ENCODE results near the gene DEAF1. TPM values are rescaled to one million over a fixed set of nuclear protein-coding genes. Genes with fewer than 3 reads are reported as not detected.

DEAF1 gene
- total RNA-seq, 4 donors from 2014 or later: 14.8 to 42.4 (median 25.2) TPM

GRCh38 chr11:679271-680207, 15.5 kb downstream of the DEAF1 start:
- TF ChIP-seq POLR2A (IDR thresholded peaks at IDR 0.05) (no peak), CTCF (IDR thresholded peaks at IDR 0.05 in 4 of 5, conservative IDR thresholded peaks at IDR 0.05 in 1 of 5) (no peak)
- in situ Hi-C loops (cut with MboI; ENCODE audit: low sequenced_read_pairs in 4 of 4) (no loop called here), intact Hi-C loops (cut with DNase I; ENCODE audit: low total_unique reads) (no loop called here)
- Histone ChIP-seq H3K4me3 (no peak overlapping the region), H3K27ac (no peak overlapping the region), H3K36me3 (peaks cover 0 to 50% of the 10 kb centered on the region in 2 donors), H3K9me3 (no peaks in the 10 kb centered on the region), H3K27me3 (no peaks in the 10 kb centered on the region), H3K4me1 (no peaks in the 10 kb centered on the region)
- ATAC-seq (no peak), DNase-seq (no peak)

- no peaks in the 10 kb centered on the region for H3K9me3 ChIP-seq
- TF ChIP-seq POLR2A (IDR thresholded peaks at IDR 0.05) (no peak), CTCF (IDR thresholded peaks at IDR 0.05 in 4 of 5, conservative IDR thresholded peaks at IDR 0.05 in 1 of 5) (no peak)
- peaks cover 0 to 50% of the 10 kb centered on the region in 2 donors for H3K36me3 ChIP-seq
- no peak overlapping the region for H3K27ac ChIP-seq
- no peak for DNase-seq
- H3K4me1 ChIP-seq: no peaks in the 10 kb centered on the region
- H3K4me3 ChIP-seq: no peak overlapping the region
- intact Hi-C loops (cut with DNase I; ENCODE audit: low total_unique reads) (no loop called here), in situ Hi-C loops (cut with MboI; ENCODE audit: low sequenced_read_pairs in 4 of 4) (no loop called here)
- H3K27me3 ChIP-seq: no peaks in the 10 kb centered on the region
- ATAC-seq: no peak
Observed at GRCh38 chr11:678297-678696, 16.7 kb downstream of the DEAF1 start.

- peaks cover 0 to 42% of the 10 kb centered on the region in 2 donors for H3K36me3 ChIP-seq
- H3K4me1 ChIP-seq: no peaks in the 10 kb centered on the region
- no peak for ATAC-seq
- H3K9me3 ChIP-seq: no peaks in the 10 kb centered on the region
- no peak overlapping the region for H3K4me3 ChIP-seq
- TF ChIP-seq POLR2A (IDR thresholded peaks at IDR 0.05) (no peak), CTCF (IDR thresholded peaks at IDR 0.05 in 4 of 5, conservative IDR thresholded peaks at IDR 0.05 in 1 of 5) (no peak)
- intact Hi-C loops (cut with DNase I; ENCODE audit: low total_unique reads) (no loop called here), in situ Hi-C loops (cut with MboI; ENCODE audit: low sequenced_read_pairs in 4 of 4) (no loop called here)
- H3K27me3 ChIP-seq: no peaks in the 10 kb centered on the region
- H3K27ac ChIP-seq: no peak overlapping the region
- DNase-seq: no peak
Observed at GRCh38 chr11:674406-674805, 20.6 kb downstream of the DEAF1 start.

- no peak for DNase-seq
- Histone ChIP-seq H3K27me3 (no peaks in the 10 kb centered on the region), H3K27ac (no peak overlapping the region), H3K36me3 (peaks cover 0 to 41% of the 10 kb centered on the region in 2 donors), H3K4me3 (no peak overlapping the region), H3K9me3 (no peaks in the 10 kb centered on the region), H3K4me1 (no peaks in the 10 kb centered on the region)
- intact Hi-C loops (cut with DNase I; ENCODE audit: low total_unique reads) (no loop called here), in situ Hi-C loops (cut with MboI; ENCODE audit: low sequenced_read_pairs in 4 of 4) (no loop called here)
- no peak for ATAC-seq
- TF ChIP-seq CTCF (IDR thresholded peaks at IDR 0.05 in 4 of 5, conservative IDR thresholded peaks at IDR 0.05 in 1 of 5) (no peak), POLR2A (IDR thresholded peaks at IDR 0.05) (no peak)
Observed at GRCh38 chr11:673866-674265, 21.2 kb downstream of the DEAF1 start.

Data from gastrocnemius medialis (tissue), 4 donors.